Osteocyte (in vitro differentiated cells): Measurements from ENCODE around the gene OR1C1. TPM values are rescaled to one million over a fixed set of nuclear protein-coding genes. Genes with fewer than 3 reads are reported as not detected.
"Not testable (repeated sequence)": the region's sequence is repeated elsewhere in the genome, so short reads cannot be mapped to it uniquely, and the experiment has no call there.

Source experiments
- DNase-seq: peaks from one replicate; pipeline ENCODE4 v3.0.0; 2021; ENCODE audit warnings: mixed read lengths; ENCODE audit not compliant: unreplicated experiment; ENCODE audit errors: extremely low spot score
- H3K27ac Mint-ChIP-seq: one replicate; pipeline ENCODE4 v1.8.0; 2021; ENCODE audit warnings: mild to moderate bottlenecking, mixed read lengths; ENCODE audit not compliant: unreplicated experiment
- H3K27me3 Mint-ChIP-seq: one replicate; pipeline ENCODE4 v1.8.0; 2021; ENCODE audit warnings: mixed read lengths; ENCODE audit not compliant: unreplicated experiment
- H3K36me3 Mint-ChIP-seq: one replicate; pipeline ENCODE4 v1.8.0; 2021; ENCODE audit warnings: mixed read lengths; ENCODE audit not compliant: unreplicated experiment
- H3K4me1 Mint-ChIP-seq: one replicate; pipeline ENCODE4 v1.8.0; 2021; ENCODE audit warnings: mixed read lengths; ENCODE audit not compliant: unreplicated experiment
- H3K4me3 Mint-ChIP-seq: one replicate; pipeline ENCODE4 v1.8.0; 2021; ENCODE audit warnings: mild to moderate bottlenecking, moderate library complexity, mixed read lengths; ENCODE audit not compliant: unreplicated experiment
- H3K9me3 Mint-ChIP-seq: one replicate; pipeline ENCODE4 v1.8.0; 2021; ENCODE audit warnings: mixed read lengths; ENCODE audit not compliant: unreplicated experiment
- total RNA-seq: library from RNA; stranded (reverse); gene quantifications from 2 replicates; pipeline ENCODE4 v1.2.1, GENCODE V29; 2021
- TF ChIP-seq, protein P1 (sequence below): fragments of 200-600 bp; sonication (generic); IDR thresholded peaks from 2 replicates; pipeline ENCODE4 v1.5.0; 2021; ENCODE audit warnings: antibody characterized with exemption, mild to moderate bottlenecking, moderate library complexity

Gene OR1C1
- total RNA-seq, 1 donor from 2014 or later: not detected

DNA sequence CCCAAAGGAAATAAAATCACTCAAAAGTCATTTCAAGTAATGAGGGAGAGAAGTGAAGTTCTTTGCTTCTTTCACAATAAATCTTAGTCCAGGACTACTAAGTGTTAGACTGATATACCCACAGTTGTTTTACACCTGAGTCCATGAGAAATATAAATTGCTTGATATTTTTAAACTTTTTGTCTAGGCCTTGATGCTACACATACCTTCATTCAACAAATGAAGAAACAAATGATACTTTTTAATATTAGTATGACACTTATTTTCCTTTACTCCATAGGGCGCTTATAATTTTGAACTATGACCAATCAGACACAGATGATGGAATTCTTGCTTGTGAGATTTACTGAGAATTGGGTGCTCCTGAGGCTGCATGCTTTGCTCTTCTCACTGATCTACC, 22.0 kb downstream of the OR1C1 start, which contains the start of gene OR14K1:
Gene OR14K1, plus strand, starts transcription at position 301 of the 400 bp plus-strand sequence. Its CDS starts 0 bp downstream, at position 301.
- H3K27ac Mint-ChIP-seq: no peak within 1 kb of the TSS

DNA sequence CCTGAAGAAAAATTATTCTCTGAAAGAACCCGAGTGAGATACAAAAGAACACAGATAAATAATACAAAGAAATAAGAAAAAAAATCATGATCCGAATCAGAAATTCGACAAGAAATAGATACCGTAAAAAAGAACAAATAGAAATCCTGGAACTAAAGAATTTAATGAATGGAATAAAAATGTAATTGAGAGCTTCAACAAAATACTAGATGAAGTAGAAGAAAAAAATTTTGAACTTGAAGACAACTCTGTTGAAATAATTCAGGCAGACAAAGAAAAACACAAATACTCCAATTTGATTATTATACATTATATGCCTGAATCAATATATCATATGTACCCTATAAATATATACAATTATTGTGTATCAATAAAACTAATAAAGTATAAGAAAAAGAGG, 39.1 kb downstream of the OR1C1 start:
- no peaks in the 10 kb centered on the region for H3K36me3 Mint-ChIP-seq
- DNase-seq: no peak
- H3K27me3 Mint-ChIP-seq: no peaks in the 10 kb centered on the region
- H3K4me3 Mint-ChIP-seq: no peak overlapping the region
- TF ChIP-seq, protein P1, sequence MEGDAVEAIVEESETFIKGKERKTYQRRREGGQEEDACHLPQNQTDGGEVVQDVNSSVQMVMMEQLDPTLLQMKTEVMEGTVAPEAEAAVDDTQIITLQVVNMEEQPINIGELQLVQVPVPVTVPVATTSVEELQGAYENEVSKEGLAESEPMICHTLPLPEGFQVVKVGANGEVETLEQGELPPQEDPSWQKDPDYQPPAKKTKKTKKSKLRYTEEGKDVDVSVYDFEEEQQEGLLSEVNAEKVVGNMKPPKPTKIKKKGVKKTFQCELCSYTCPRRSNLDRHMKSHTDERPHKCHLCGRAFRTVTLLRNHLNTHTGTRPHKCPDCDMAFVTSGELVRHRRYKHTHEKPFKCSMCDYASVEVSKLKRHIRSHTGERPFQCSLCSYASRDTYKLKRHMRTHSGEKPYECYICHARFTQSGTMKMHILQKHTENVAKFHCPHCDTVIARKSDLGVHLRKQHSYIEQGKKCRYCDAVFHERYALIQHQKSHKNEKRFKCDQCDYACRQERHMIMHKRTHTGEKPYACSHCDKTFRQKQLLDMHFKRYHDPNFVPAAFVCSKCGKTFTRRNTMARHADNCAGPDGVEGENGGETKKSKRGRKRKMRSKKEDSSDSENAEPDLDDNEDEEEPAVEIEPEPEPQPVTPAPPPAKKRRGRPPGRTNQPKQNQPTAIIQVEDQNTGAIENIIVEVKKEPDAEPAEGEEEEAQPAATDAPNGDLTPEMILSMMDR: no peak
- H3K27ac Mint-ChIP-seq: no peak overlapping the region
- H3K9me3 Mint-ChIP-seq: peaks cover 13% of the 10 kb centered on the region
- H3K4me1 Mint-ChIP-seq: no peaks in the 10 kb centered on the region

More for the DNA sequence above, 22.0 kb downstream of the OR1C1 start, which contains the start of gene OR14K1:
- DNase-seq: no peak
- Mint-ChIP-seq H3K4me1 (peaks cover 7% of the 10 kb centered on the region), H3K36me3 (no peaks in the 10 kb centered on the region), H3K4me3 (no peak within 1 kb of the TSS), H3K9me3 (peaks cover 10% of the 10 kb centered on the region), H3K27me3 (no peaks in the 10 kb centered on the region)
- TF ChIP-seq, protein P1: no peak

DNA sequence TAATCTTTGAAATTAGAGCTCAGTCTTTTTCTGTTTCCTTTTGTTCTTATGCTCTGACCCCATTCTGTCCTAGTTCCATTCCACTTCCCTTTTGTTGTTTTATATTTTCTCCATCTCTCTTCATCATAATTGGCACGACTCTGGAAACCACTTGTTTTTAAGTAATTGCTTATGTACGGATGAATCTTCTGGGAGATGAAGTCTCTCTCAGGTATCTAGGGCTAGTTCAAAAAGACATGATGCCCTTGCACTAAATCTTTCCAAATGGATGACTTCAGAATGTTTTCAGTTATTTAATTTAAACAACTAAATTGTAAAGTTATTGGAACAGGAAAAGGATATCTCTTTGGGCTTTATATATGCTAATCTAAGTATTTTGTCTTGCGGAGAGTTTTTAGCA, 43.8 kb downstream of the OR1C1 start, which contains the start of gene OR6F1:
Gene OR6F1, minus strand, starts transcription at position 101 of the 400 bp plus-strand sequence. CDS start 3,891 bp downstream, outside the sequence.
- Mint-ChIP-seq H3K4me3 (no peak within 1 kb of the TSS), H3K36me3 (no peaks in the 10 kb centered on the region), H3K4me1 (no peaks in the 10 kb centered on the region), H3K27ac (no peak within 1 kb of the TSS), H3K9me3 (peaks cover 9% of the 10 kb centered on the region), H3K27me3 (no peaks in the 10 kb centered on the region)
- TF ChIP-seq, protein P1: no peak
- no peak for DNase-seq

DNA sequence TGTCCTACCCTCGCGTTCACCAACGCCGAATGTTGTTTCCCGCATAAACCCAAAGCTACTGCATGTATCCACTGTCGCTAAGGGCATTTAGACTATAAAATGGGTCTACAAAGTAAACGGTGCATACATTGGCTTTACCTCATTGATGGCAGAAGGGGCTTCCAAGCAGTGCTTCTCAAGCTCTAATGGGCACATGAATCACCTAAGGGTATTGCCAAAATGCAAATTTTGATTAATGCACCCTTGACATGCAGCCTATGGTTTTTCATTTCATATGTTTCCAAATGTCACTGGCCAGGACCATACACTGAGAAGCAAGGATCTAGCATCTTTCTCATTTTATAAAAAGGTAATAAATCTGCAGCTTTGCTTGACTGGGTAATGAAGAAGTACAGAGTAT, 46.6 kb downstream of the OR1C1 start:
- Mint-ChIP-seq H3K27me3 (no peaks in the 10 kb centered on the region), H3K4me1 (no peaks in the 10 kb centered on the region), H3K4me3 (no peak overlapping the region), H3K9me3 (peaks cover 8% of the 10 kb centered on the region), H3K36me3 (no peaks in the 10 kb centered on the region), H3K27ac (no peak overlapping the region)
- DNase-seq: no peak
- TF ChIP-seq, protein P1: no peak

DNA sequence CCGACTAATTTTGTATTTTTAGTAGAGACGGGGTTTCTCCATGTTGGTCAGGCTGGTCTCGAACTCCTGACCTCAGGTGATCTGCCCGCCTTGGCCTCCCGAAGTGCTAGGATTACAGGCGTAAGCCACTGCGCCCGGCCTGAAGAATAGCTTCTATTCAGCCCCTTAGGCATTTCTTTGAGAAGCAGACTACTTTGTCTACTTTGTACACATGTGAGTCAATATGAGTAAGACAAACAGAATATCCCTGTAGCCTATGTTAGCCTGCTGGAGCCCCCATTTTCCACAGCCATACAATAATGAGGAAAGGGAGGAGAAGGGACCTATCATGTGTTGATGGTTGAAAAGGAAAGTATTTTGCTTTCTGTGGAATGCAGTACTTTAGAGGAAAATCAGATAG, 49.7 kb downstream of the OR1C1 start:
- DNase-seq, H3K27ac Mint-ChIP-seq, H3K4me3 Mint-ChIP-seq, H3K27me3 Mint-ChIP-seq, H3K4me1 Mint-ChIP-seq, H3K36me3 Mint-ChIP-seq: not testable (repeated sequence)
- peaks cover 15% of the 10 kb centered on the region for H3K9me3 Mint-ChIP-seq

Other genes with a start within 250 kb of the OR1C1 start
- gene OR2C3, start 224.1 kb downstream of the OR1C1 start, total RNA-seq: not detected in 2 replicates
- gene GCSAML, start 211.4 kb downstream of the OR1C1 start, total RNA-seq: not detected in 2 replicates
- not detected in 2 replicates for gene OR2G2, start 172.2 kb downstream of the OR1C1 start, total RNA-seq
- gene OR2G3, start 155.0 kb downstream of the OR1C1 start, total RNA-seq: not detected in 2 replicates
- not detected in 2 replicates for gene OR13G1, start 80.8 kb downstream of the OR1C1 start, total RNA-seq
- not detected in 2 replicates for gene OR6F1, start 43.9 kb downstream of the OR1C1 start, total RNA-seq
- not detected in 2 replicates for gene OR14K1, start 21.9 kb downstream of the OR1C1 start, total RNA-seq
- not detected in 2 replicates for gene OR14A2, start 12.4 kb downstream of the OR1C1 start, total RNA-seq
- gene OR14A16, start 63.6 kb upstream of the OR1C1 start, total RNA-seq: not detected in 2 replicates
- not detected in 2 replicates for gene OR11L1, start 81.3 kb upstream of the OR1C1 start, total RNA-seq
- gene TRIM58, start 96.6 kb upstream of the OR1C1 start, total RNA-seq: 1.2 and 1.5 TPM in 2 replicates
- 0.52 and 0.75 TPM in 2 replicates for gene OR2W3, start 135.0 kb upstream of the OR1C1 start, total RNA-seq
- not detected in 2 replicates for gene OR2T8, start 159.7 kb upstream of the OR1C1 start, total RNA-seq
- gene OR2AJ1, start 164.3 kb upstream of the OR1C1 start, total RNA-seq: not detected in 2 replicates
- not detected in 2 replicates for gene OR2L8, start 188.3 kb upstream of the OR1C1 start, total RNA-seq
- not detected in 2 replicates for gene OR2AK2, start 204.7 kb upstream of the OR1C1 start, total RNA-seq